ENCODE data around the gene PITPNC1. TPM values are rescaled to one million over a fixed set of nuclear protein-coding genes. Genes with fewer than 3 reads are reported as not detected.

The PITPNC1 gene
- total and polyA plus RNA-seq, 8 donors = 9.7 to 21.9 (median 11.3) TPM

GRCh38 chr17:67377488-67378453 lies 690 bp downstream of the PITPNC1 start:
- peak in 1 of 2 donors; percentile 20 for TF ChIP-seq CTCF (IDR thresholded peaks at IDR 0.05)
- Histone ChIP-seq H3K27me3 (no peaks in the 10 kb centered on the region), H3K4me3 (peak overlapping the region; percentile 70 to 81), H3K9me3 (no peaks in the 10 kb centered on the region), H3K27ac (peak overlapping the region; percentile 92 to 93), H3K36me3 (no peaks in the 10 kb centered on the region), H3K4me1 (peaks cover 9 to 36% of the 10 kb centered on the region in 2 donors)
- peak; percentile 42 for ATAC-seq
- DNase-seq = peak in 3 of 4 donors; percentile 53 to 91 (median 66)
- intact Hi-C loops (cut with DNase I) = loop anchor here (5.0 to 10.0 kb wide), 2 partner anchors 310 to 317 kb away; no protein-coding TSS in a partner anchor

- peaks cover 9 to 36% of the 10 kb centered on the region in 2 donors for H3K4me1 ChIP-seq
- H3K36me3 ChIP-seq = no peaks in the 10 kb centered on the region
- peak; percentile 67 to 72 for TF ChIP-seq CTCF (IDR thresholded peaks at IDR 0.05)
- H3K9me3 ChIP-seq = no peaks in the 10 kb centered on the region
- peak overlapping the region; percentile 70 to 81 for H3K4me3 ChIP-seq
- H3K27me3 ChIP-seq = no peaks in the 10 kb centered on the region
- intact Hi-C loops (cut with DNase I) = loop anchor here (5.0 to 10.0 kb wide), 2 partner anchors 309 to 316 kb away; no protein-coding TSS in a partner anchor
- DNase-seq (peak; percentile 72 to 92 (median 81)), ATAC-seq (peak; percentile 74)
- H3K27ac ChIP-seq = peak overlapping the region; percentile 92 to 93
These were observed 1.6 kb downstream of the PITPNC1 start for GRCh38 chr17:67378454-67379250.

- DNase-seq = no peak
- no peaks in the 10 kb centered on the region for H3K27me3 ChIP-seq
- no peaks in the 10 kb centered on the region for H3K9me3 ChIP-seq
- H3K4me1 ChIP-seq = peaks cover 9 to 36% of the 10 kb centered on the region in 2 donors
- intact Hi-C loops (cut with DNase I) = loop anchor here (5.0 to 10.0 kb wide), 2 partner anchors 308 to 316 kb away; no protein-coding TSS in a partner anchor
- no peak for ATAC-seq
- peak overlapping the region; percentile 70 to 81 for H3K4me3 ChIP-seq
- no peaks in the 10 kb centered on the region for H3K36me3 ChIP-seq
- TF ChIP-seq CTCF (IDR thresholded peaks at IDR 0.05) = no peak
- H3K27ac ChIP-seq = peak overlapping the region; percentile 92 to 93
These were observed 2.2 kb downstream of the PITPNC1 start for GRCh38 chr17:67379251-67379630.

GRCh38 chr17:67381929-67382257 lies 4.8 kb downstream of the PITPNC1 start:
- Histone ChIP-seq H3K27ac (no peak overlapping the region), H3K9me3 (no peaks in the 10 kb centered on the region), H3K4me3 (no peak overlapping the region), H3K36me3 (no peaks in the 10 kb centered on the region), H3K27me3 (no peaks in the 10 kb centered on the region), H3K4me1 (peaks cover 0 to 14% of the 10 kb centered on the region in 2 donors)
- intact Hi-C loops (cut with DNase I) = no loop called here
- no peak for ATAC-seq
- no peak for DNase-seq
- no peak for TF ChIP-seq CTCF (IDR thresholded peaks at IDR 0.05)
